Activated CD4-positive, alpha-beta T cell treated with anti-CD3 and anti-CD28 coated beads for 1 hour (primary cell): ENCODE measurements around the gene CETP.
"Not testable (repeated sequence)": the region's sequence is repeated elsewhere in the genome, so short reads cannot be mapped to it uniquely, and the experiment has no call there.

Experiments used
- DNase-seq: peaks from one replicate; pipeline ENCODE4 v3.0.0-alpha.2; 2020

Gene CETP

GRCh38 chr16:56999409-57000270, 37.9 kb downstream of the CETP start:
- DNase-seq: no peak

GRCh38 chr16:57000271-57001025, 38.7 kb downstream of the CETP start:
- DNase-seq: no peak

GRCh38 chr16:57001026-57001679, 39.4 kb downstream of the CETP start:
- DNase-seq: no peak

GRCh38 chr16:57003439-57004386, 42.0 kb downstream of the CETP start:
- DNase-seq: no peak

- DNase-seq: no peak
Observed at GRCh38 chr16:57004387-57005250, 42.9 kb downstream of the CETP start.

GRCh38 chr16:57005597-57005996, 43.8 kb downstream of the CETP start:
- not testable (repeated sequence) for DNase-seq

GRCh38 chr16:57007050-57007449, 45.3 kb downstream of the CETP start:
- no peak for DNase-seq

- DNase-seq: no peak
Observed at GRCh38 chr16:57007530-57007929, 45.8 kb downstream of the CETP start.

- no peak for DNase-seq
Observed at GRCh38 chr16:57008440-57008839, 46.7 kb downstream of the CETP start.

- DNase-seq: no peak
Observed at GRCh38 chr16:57009643-57010170, 48.0 kb downstream of the CETP start.

- DNase-seq: no peak
Observed at GRCh38 chr16:57012353-57012752, 50.6 kb downstream of the CETP start.

- DNase-seq: no peak
Observed at GRCh38 chr16:57013229-57013628, 51.5 kb downstream of the CETP start.

GRCh38 chr16:57013902-57014301, 52.2 kb downstream of the CETP start:
- no peak for DNase-seq

- no peak for DNase-seq
Observed at GRCh38 chr16:57016301-57016700, 54.6 kb downstream of the CETP start.

GRCh38 chr16:57016831-57017230, 55.1 kb downstream of the CETP start:
- DNase-seq: no peak

- DNase-seq: no peak
Observed at GRCh38 chr16:57017251-57017650, 55.5 kb downstream of the CETP start.

GRCh38 chr16:57019746-57020145, 58.0 kb downstream of the CETP start:
- DNase-seq: no peak

GRCh38 chr16:57020651-57021050, 58.9 kb downstream of the CETP start:
- DNase-seq: no peak

GRCh38 chr16:57021757-57022156, 60.0 kb downstream of the CETP start:
- no peak for DNase-seq

- DNase-seq: no peak
Observed at GRCh38 chr16:57022445-57022844, 60.7 kb downstream of the CETP start.
